ENCODE results near the gene MTNR1B. TPM values are rescaled to one million over a fixed set of nuclear protein-coding genes. Genes with fewer than 3 reads are reported as not detected.

Gene MTNR1B
- not detected for polyA plus RNA-seq (2013, experiment 1 of 2)
- polyA plus RNA-seq (2013, experiment 2 of 2): not detected

- Histone ChIP-seq H3K4me3 (ENCODE audit: low read length) (no peak within 1 kb of the TSS), H4K5ac (ENCODE audit: low read length) (no peak within 1 kb of the TSS), H3K4me1 (ENCODE audit: control insufficient read depth, low read depth, low read length) (no peaks in the 10 kb centered on the region), H3K4ac (ENCODE audit: low read depth, low read length) (no peak within 1 kb of the TSS), H3K23ac (ENCODE audit: low read length) (no peak within 1 kb of the TSS), H3K56ac (ENCODE audit: low read length) (peak within 1 kb of the TSS; percentile 62), H3K27me3 (ENCODE audit: insufficient read depth, low read length, poor library complexity) (peaks cover 13% of the 10 kb centered on the region), H3K4me2 (ENCODE audit: low read length) (peak within 1 kb of the TSS; percentile 44), H3K36me3 (ENCODE audit: control insufficient read depth, insufficient read depth, low read length) (no peaks in the 10 kb centered on the region), H2BK15ac (replicated peaks; ENCODE audit: low read depth) (no peak within 1 kb of the TSS), H3K18ac (ENCODE audit: low read length) (no peak within 1 kb of the TSS), H2BK5ac (ENCODE audit: low read length) (no peak within 1 kb of the TSS), H3K79me2 (ENCODE audit: control insufficient read depth, insufficient read depth, low read length) (no peaks in the 10 kb centered on the region), H3K79me1 (ENCODE audit: low read length) (no peaks in the 10 kb centered on the region), H3K9ac (ENCODE audit: low read length) (peak within 1 kb of the TSS; percentile 20), H3K27ac (ENCODE audit: low read depth, low read length) (no peak within 1 kb of the TSS), H2BK120ac (ENCODE audit: low read depth, low read length) (no peak within 1 kb of the TSS), H4K8ac (ENCODE audit: low read depth, low read length) (no peak within 1 kb of the TSS), H2AK5ac (ENCODE audit: low read length) (no peak within 1 kb of the TSS)
- no CpG with 5 or more reads among the region's 58 CpGs for WGBS (ENCODE audit: extremely low coverage, insufficient coverage, low lambda C conversion rate)
- no peak for DNase-seq
These were observed at the start of gene MTNR1B for GRCh38 chr11:92969634-92970347. TSS of gene MTNR1B (plus strand) at chr11:92969651. CDS start at chr11:92969726, 75 bp downstream.

GRCh38 chr11:92920331-92920730 lies 49.1 kb upstream of the MTNR1B start:
- H3K79me2 ChIP-seq (ENCODE audit: control insufficient read depth, insufficient read depth, low read length): no peaks in the 10 kb centered on the region
- H2AK5ac ChIP-seq (ENCODE audit: low read length): no peak overlapping the region

GRCh38 chr11:92922731-92923130 lies 46.7 kb upstream of the MTNR1B start:
- Histone ChIP-seq H3K79me2 (ENCODE audit: control insufficient read depth, insufficient read depth, low read length) (no peaks in the 10 kb centered on the region), H3K56ac (ENCODE audit: low read length) (no peak overlapping the region), H3K23ac (ENCODE audit: low read length) (no peak overlapping the region), H3K36me3 (ENCODE audit: control insufficient read depth, insufficient read depth, low read length) (no peaks in the 10 kb centered on the region), H3K27me3 (ENCODE audit: insufficient read depth, low read length, poor library complexity) (no peaks in the 10 kb centered on the region), H4K5ac (ENCODE audit: low read length) (no peak overlapping the region), H3K18ac (ENCODE audit: low read length) (no peak overlapping the region), H3K4me1 (ENCODE audit: control insufficient read depth, low read depth, low read length) (no peaks in the 10 kb centered on the region), H2BK5ac (ENCODE audit: low read length) (no peak overlapping the region), H2BK15ac (replicated peaks; ENCODE audit: low read depth) (no peak overlapping the region), H2BK120ac (ENCODE audit: low read depth, low read length) (no peak overlapping the region), H3K4me3 (ENCODE audit: low read length) (no peak overlapping the region), H3K4me2 (ENCODE audit: low read length) (no peak overlapping the region), H3K27ac (ENCODE audit: low read depth, low read length) (no peak overlapping the region), H4K8ac (ENCODE audit: low read depth, low read length) (no peak overlapping the region), H2AK5ac (ENCODE audit: low read length) (no peak overlapping the region), H3K79me1 (ENCODE audit: low read length) (no peaks in the 10 kb centered on the region), H3K9ac (ENCODE audit: low read length) (no peak overlapping the region), H3K4ac (ENCODE audit: low read depth, low read length) (no peak overlapping the region)
- no peak for DNase-seq
- WGBS (ENCODE audit: extremely low coverage, insufficient coverage, low lambda C conversion rate): no CpG with 5 or more reads among the region's 1 CpG

More at GRCh38 chr11:92920331-92920730, 49.1 kb upstream of the MTNR1B start:
- Histone ChIP-seq H3K18ac (ENCODE audit: low read length) (no peak overlapping the region), H3K36me3 (ENCODE audit: control insufficient read depth, insufficient read depth, low read length) (no peaks in the 10 kb centered on the region), H3K4ac (ENCODE audit: low read depth, low read length) (no peak overlapping the region), H2BK5ac (ENCODE audit: low read length) (no peak overlapping the region), H3K23ac (ENCODE audit: low read length) (no peak overlapping the region), H3K9ac (ENCODE audit: low read length) (no peak overlapping the region), H3K27me3 (ENCODE audit: insufficient read depth, low read length, poor library complexity) (no peaks in the 10 kb centered on the region), H4K8ac (ENCODE audit: low read depth, low read length) (no peak overlapping the region), H2BK120ac (ENCODE audit: low read depth, low read length) (no peak overlapping the region), H3K4me3 (ENCODE audit: low read length) (no peak overlapping the region), H3K56ac (ENCODE audit: low read length) (no peak overlapping the region), H3K79me1 (ENCODE audit: low read length) (no peaks in the 10 kb centered on the region), H4K5ac (ENCODE audit: low read length) (no peak overlapping the region), H2BK15ac (replicated peaks; ENCODE audit: low read depth) (no peak overlapping the region), H3K27ac (ENCODE audit: low read depth, low read length) (no peak overlapping the region), H3K4me2 (ENCODE audit: low read length) (no peak overlapping the region), H3K4me1 (ENCODE audit: control insufficient read depth, low read depth, low read length) (no peaks in the 10 kb centered on the region)
- WGBS (ENCODE audit: extremely low coverage, insufficient coverage, low lambda C conversion rate): no CpG with 5 or more reads among the region's 2 CpGs
- DNase-seq: no peak

- WGBS (ENCODE audit: extremely low coverage, insufficient coverage, low lambda C conversion rate): no CpG with 5 or more reads among the region's 3 CpGs
- Histone ChIP-seq H3K23ac (ENCODE audit: low read length) (no peak overlapping the region), H3K79me2 (ENCODE audit: control insufficient read depth, insufficient read depth, low read length) (no peaks in the 10 kb centered on the region), H3K56ac (ENCODE audit: low read length) (no peak overlapping the region), H2AK5ac (ENCODE audit: low read length) (no peak overlapping the region), H2BK15ac (replicated peaks; ENCODE audit: low read depth) (no peak overlapping the region), H3K27me3 (ENCODE audit: insufficient read depth, low read length, poor library complexity) (no peaks in the 10 kb centered on the region), H4K8ac (ENCODE audit: low read depth, low read length) (no peak overlapping the region), H2BK5ac (ENCODE audit: low read length) (no peak overlapping the region), H2BK120ac (ENCODE audit: low read depth, low read length) (no peak overlapping the region), H3K4ac (ENCODE audit: low read depth, low read length) (no peak overlapping the region), H3K9ac (ENCODE audit: low read length) (no peak overlapping the region), H3K36me3 (ENCODE audit: control insufficient read depth, insufficient read depth, low read length) (no peaks in the 10 kb centered on the region), H3K4me2 (ENCODE audit: low read length) (no peak overlapping the region), H4K5ac (ENCODE audit: low read length) (no peak overlapping the region), H3K4me1 (ENCODE audit: control insufficient read depth, low read depth, low read length) (no peaks in the 10 kb centered on the region), H3K18ac (ENCODE audit: low read length) (no peak overlapping the region), H3K4me3 (ENCODE audit: low read length) (no peak overlapping the region), H3K27ac (ENCODE audit: low read depth, low read length) (no peak overlapping the region), H3K79me1 (ENCODE audit: low read length) (no peaks in the 10 kb centered on the region)
- no peak for DNase-seq
These were observed 40.2 kb upstream of the MTNR1B start for GRCh38 chr11:92929246-92929645.

- no peak overlapping the region for H3K4ac ChIP-seq (ENCODE audit: low read depth, low read length)
- no peak overlapping the region for H2AK5ac ChIP-seq (ENCODE audit: low read length)
- H3K18ac ChIP-seq (ENCODE audit: low read length): no peak overlapping the region
- no peak overlapping the region for H3K4me3 ChIP-seq (ENCODE audit: low read length)
- no CpG with 5 or more reads among the region's 11 CpGs for WGBS (ENCODE audit: extremely low coverage, insufficient coverage, low lambda C conversion rate)
- H4K8ac ChIP-seq (ENCODE audit: low read depth, low read length): no peak overlapping the region
- no peak overlapping the region for H3K56ac ChIP-seq (ENCODE audit: low read length)
- DNase-seq: no peak
- H3K9ac ChIP-seq (ENCODE audit: low read length): no peak overlapping the region
- no peak overlapping the region for H4K5ac ChIP-seq (ENCODE audit: low read length)
- no peaks in the 10 kb centered on the region for H3K4me1 ChIP-seq (ENCODE audit: control insufficient read depth, low read depth, low read length)
- H3K4me2 ChIP-seq (ENCODE audit: low read length): no peak overlapping the region
- H3K79me2 ChIP-seq (ENCODE audit: control insufficient read depth, insufficient read depth, low read length): no peaks in the 10 kb centered on the region
- H2BK15ac ChIP-seq (replicated peaks; ENCODE audit: low read depth): no peak overlapping the region
- no peaks in the 10 kb centered on the region for H3K27me3 ChIP-seq (ENCODE audit: insufficient read depth, low read length, poor library complexity)
- no peak overlapping the region for H3K27ac ChIP-seq (ENCODE audit: low read depth, low read length)
- no peaks in the 10 kb centered on the region for H3K79me1 ChIP-seq (ENCODE audit: low read length)
- H3K23ac ChIP-seq (ENCODE audit: low read length): no peak overlapping the region
- no peaks in the 10 kb centered on the region for H3K36me3 ChIP-seq (ENCODE audit: control insufficient read depth, insufficient read depth, low read length)
- no peak overlapping the region for H2BK120ac ChIP-seq (ENCODE audit: low read depth, low read length)
- H2BK5ac ChIP-seq (ENCODE audit: low read length): no peak overlapping the region
These were observed 39.8 kb upstream of the MTNR1B start for GRCh38 chr11:92929653-92930052.
